ENCODE measurements around the gene NMNAT2.

DNA sequence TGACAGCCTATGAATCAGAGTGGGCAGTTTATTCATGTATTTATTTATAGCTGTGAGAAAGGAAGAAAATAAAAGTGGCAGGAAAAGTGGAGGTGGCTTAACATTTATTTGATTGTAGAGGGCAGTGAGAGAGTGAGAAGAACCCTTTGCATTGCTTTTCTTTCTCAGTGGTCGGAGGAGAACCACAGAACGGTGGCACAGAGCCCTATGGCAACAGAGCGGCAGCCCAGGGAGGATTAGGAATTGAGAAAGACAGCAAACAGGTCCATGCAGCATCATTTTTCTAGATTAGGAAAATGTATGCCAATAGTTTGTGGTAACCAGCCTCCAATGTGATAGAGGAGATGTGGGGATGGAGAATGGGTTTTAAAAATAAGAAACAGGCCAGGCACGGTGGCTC lies 53.1 kb downstream of the NMNAT2 start:
- TF ChIP-seq, protein P1, sequence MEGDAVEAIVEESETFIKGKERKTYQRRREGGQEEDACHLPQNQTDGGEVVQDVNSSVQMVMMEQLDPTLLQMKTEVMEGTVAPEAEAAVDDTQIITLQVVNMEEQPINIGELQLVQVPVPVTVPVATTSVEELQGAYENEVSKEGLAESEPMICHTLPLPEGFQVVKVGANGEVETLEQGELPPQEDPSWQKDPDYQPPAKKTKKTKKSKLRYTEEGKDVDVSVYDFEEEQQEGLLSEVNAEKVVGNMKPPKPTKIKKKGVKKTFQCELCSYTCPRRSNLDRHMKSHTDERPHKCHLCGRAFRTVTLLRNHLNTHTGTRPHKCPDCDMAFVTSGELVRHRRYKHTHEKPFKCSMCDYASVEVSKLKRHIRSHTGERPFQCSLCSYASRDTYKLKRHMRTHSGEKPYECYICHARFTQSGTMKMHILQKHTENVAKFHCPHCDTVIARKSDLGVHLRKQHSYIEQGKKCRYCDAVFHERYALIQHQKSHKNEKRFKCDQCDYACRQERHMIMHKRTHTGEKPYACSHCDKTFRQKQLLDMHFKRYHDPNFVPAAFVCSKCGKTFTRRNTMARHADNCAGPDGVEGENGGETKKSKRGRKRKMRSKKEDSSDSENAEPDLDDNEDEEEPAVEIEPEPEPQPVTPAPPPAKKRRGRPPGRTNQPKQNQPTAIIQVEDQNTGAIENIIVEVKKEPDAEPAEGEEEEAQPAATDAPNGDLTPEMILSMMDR (IDR thresholded peaks at IDR 0.05): no peak
- no peak for TF ChIP-seq POLR2A (IDR thresholded peaks at IDR 0.05)

All from testis (tissue), 2 donors.